CD4-positive, CD25-positive, alpha-beta regulatory T cell (primary cell): ENCODE results near the gene SLC12A4. TPM values are rescaled to one million over a fixed set of nuclear protein-coding genes. Genes with fewer than 3 reads are reported as not detected.

Experiments
- ATAC-seq, 2 donors: fragments of 150-1000 bp; cut with Tn5 transposase; one replicate each; pipeline ENCODE4 v1.10.0; 2021; ENCODE audit warnings: low read depth in 2 of 2, moderate number of reproducible peaks in 2 of 2, moderate library complexity in 1 of 2
- DNase-seq, 3 donors: peaks; one replicate each; pipeline versions ENCODE4 v3.0.0 to v3.0.0-alpha.2; 2012 to 2022; ENCODE audit warnings: mixed read lengths in 1 of 3
- H3K27ac ChIP-seq: one replicate; pipeline ENCODE4 v1.7.0; 2013; ENCODE audit warnings: mild to moderate bottlenecking, low read length; ENCODE audit not compliant: insufficient read depth, poor library complexity, severe bottlenecking
- H3K27me3 ChIP-seq: one replicate; pipeline ENCODE4 v1.7.0; 2013; ENCODE audit warnings: low read length; ENCODE audit not compliant: control insufficient read depth, insufficient read depth
- H3K36me3 ChIP-seq: one replicate; pipeline ENCODE4 v1.7.0; 2013; ENCODE audit warnings: mild to moderate bottlenecking, low read length, moderate library complexity; ENCODE audit not compliant: control insufficient read depth, insufficient read depth
- H3K4me1 ChIP-seq: 2 replicates; pipeline ENCODE4 v1.7.0; 2013; ENCODE audit warnings: mild to moderate bottlenecking, low read length; ENCODE audit not compliant: insufficient read depth, control insufficient read depth, poor library complexity, severe bottlenecking
- H3K4me3 ChIP-seq: one replicate; pipeline ENCODE4 v1.7.0; 2013; ENCODE audit warnings: low read depth, mild to moderate bottlenecking, low read length, moderate library complexity
- H3K9me3 ChIP-seq, 2 experiments: 1 replicate in 1 of 2; 2 replicates in 1 of 2; pipeline ENCODE4 v1.7.0; 2013; ENCODE audit warnings: low read length in 2 of 2, mild to moderate bottlenecking in 1 of 2, moderate library complexity in 1 of 2; ENCODE audit not compliant: control insufficient read depth in 2 of 2
- H3K27ac Mint-ChIP-seq, 3 donors: one replicate each; pipeline ENCODE4 v1.8.0; 2020 to 2022; ENCODE audit warnings: mild to moderate bottlenecking in 3 of 3, mixed read lengths in 3 of 3, moderate library complexity in 2 of 3
- H3K27me3 Mint-ChIP-seq: one replicate; pipeline ENCODE4 v1.8.0; 2022; ENCODE audit warnings: mild to moderate bottlenecking, mixed read lengths
- H3K36me3 Mint-ChIP-seq: one replicate; pipeline ENCODE4 v1.8.0; 2020; ENCODE audit warnings: mixed read lengths
- H3K4me1 Mint-ChIP-seq, 4 donors: one replicate each; pipeline ENCODE4 v1.8.0; 2020 to 2022; ENCODE audit warnings: mixed read lengths in 4 of 4, mild to moderate bottlenecking in 1 of 4
- H3K4me3 Mint-ChIP-seq, 4 donors: one replicate each; pipeline ENCODE4 v1.8.0; 2020 to 2022; ENCODE audit warnings: mild to moderate bottlenecking in 4 of 4, mixed read lengths in 4 of 4, moderate library complexity in 3 of 4
- H3K9me3 Mint-ChIP-seq, 7 donors: one replicate each; pipeline ENCODE4 v1.8.0; 2020 to 2022; ENCODE audit warnings: mixed read lengths in 7 of 7, mild to moderate bottlenecking in 3 of 7, moderate library complexity in 2 of 7
- polyA plus RNA-seq, 4 donors: library from polyadenylated mRNA; unstranded; fragments of 300-500 nt; fragmentation: Illumina TruSeq; gene quantifications; one replicate each; pipeline ENCODE4 v1.2.3, GENCODE V29; 2021
- total RNA-seq: library from RNA; stranded (reverse); gene quantifications from one replicate; pipeline ENCODE4 v1.2.3, GENCODE V29; 2022

SLC12A4 gene
- total and polyA plus RNA-seq, 5 donors from 2014 or later, result 5.0 to 30.4 (median 6.4) TPM

- no peak overlapping the region for H3K27ac Mint-ChIP-seq
- peak overlapping the region in 1 of 4 donors; percentile 9 for H3K4me3 Mint-ChIP-seq
- no peaks in the 10 kb centered on the region for H3K9me3 Mint-ChIP-seq
- no peaks in the 10 kb centered on the region for H3K36me3 ChIP-seq
- H3K4me1 ChIP-seq, result peaks cover 18% of the 10 kb centered on the region
- no peak for ATAC-seq
- no peaks in the 10 kb centered on the region for H3K9me3 ChIP-seq
- peaks cover 4% of the 10 kb centered on the region for H3K36me3 Mint-ChIP-seq
- H3K4me1 Mint-ChIP-seq, result peaks cover 14 to 68% (median 41%) of the 10 kb centered on the region in 4 donors
- H3K4me3 ChIP-seq, result no peak overlapping the region
- H3K27me3 ChIP-seq, result no peaks in the 10 kb centered on the region
- no peak overlapping the region for H3K27ac ChIP-seq
- H3K27me3 Mint-ChIP-seq, result no peaks in the 10 kb centered on the region
- no peak for DNase-seq
These were observed 71.2 kb downstream of the SLC12A4 start for GRCh38 chr16:67897231-67897630.

DNA sequence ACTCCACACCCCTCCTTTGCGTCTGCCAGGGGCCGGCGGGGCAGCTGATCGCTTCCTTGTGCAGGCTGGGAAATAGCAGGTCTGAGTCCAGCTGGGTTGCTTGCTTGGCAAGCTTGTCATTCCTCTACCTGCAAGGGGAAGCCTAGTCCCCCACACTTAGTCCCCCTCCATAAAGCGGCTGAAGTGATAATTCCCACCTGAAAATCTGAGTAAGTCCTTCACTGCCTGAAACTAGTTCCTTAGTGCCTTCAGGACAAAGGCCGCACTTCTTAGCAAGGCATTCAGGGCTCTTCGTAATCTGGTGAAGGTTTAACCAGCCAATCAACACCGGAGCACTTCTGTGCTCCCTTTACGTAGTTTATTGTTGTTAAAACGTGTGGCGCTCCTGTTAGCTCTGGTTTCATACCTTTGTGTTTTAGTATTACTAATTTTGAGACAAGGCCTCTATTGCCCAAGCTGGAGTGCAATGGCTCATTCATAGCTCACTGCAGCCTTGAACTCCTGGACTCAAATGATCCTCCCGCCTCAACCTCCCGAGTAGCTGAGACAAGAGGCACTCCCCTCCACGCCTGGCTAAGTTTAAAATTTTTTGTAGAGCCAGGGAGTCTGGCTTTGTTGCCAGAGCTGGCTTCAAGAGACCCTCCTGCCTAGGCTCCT lies 74.6 kb downstream of the SLC12A4 start:
- ATAC-seq, result no peak
- H3K4me3 ChIP-seq, result peak overlapping the region; percentile 87
- DNase-seq, result peak in 1 of 3 donors; percentile 45
- H3K27ac ChIP-seq, result peak overlapping the region; percentile 86
- Mint-ChIP-seq H3K27me3 (no peaks in the 10 kb centered on the region), H3K4me3 (peak overlapping the region; percentile 95 to 99 (median 98)), H3K36me3 (no peaks in the 10 kb centered on the region), H3K9me3 (no peaks in the 10 kb centered on the region), H3K4me1 (peaks cover 14 to 55% (median 32%) of the 10 kb centered on the region in 4 donors), H3K27ac (peak overlapping the region; percentile 80 to 97 (median 97))
- no peaks in the 10 kb centered on the region for H3K9me3 ChIP-seq
- H3K27me3 ChIP-seq, result no peaks in the 10 kb centered on the region
- H3K4me1 ChIP-seq, result peaks cover 18% of the 10 kb centered on the region
- no peaks in the 10 kb centered on the region for H3K36me3 ChIP-seq

Other genes starting within 250 kb of the SLC12A4 start
- gene GFOD2, start 249.3 kb downstream of the SLC12A4 start, total RNA-seq, result 11.2 TPM
- 10 to 100 TPM in 3 of 4 donors, 1 to 10 TPM in 1; 9.0 to 12.1 (median 11.6) TPM for gene GFOD2, start 249.3 kb downstream of the SLC12A4 start, polyA plus RNA-seq
- gene RANBP10, start 162.1 kb downstream of the SLC12A4 start, total RNA-seq, result 29.4 TPM
- 10 to 100 TPM in 1 of 4 donors, 1 to 10 TPM in 3; 7.3 to 10.0 (median 8.0) TPM for gene RANBP10, start 162.1 kb downstream of the SLC12A4 start, polyA plus RNA-seq
- gene TSNAXIP1, start 161.7 kb downstream of the SLC12A4 start, total RNA-seq, result 0.39 TPM
- not detected for gene TSNAXIP1, start 161.7 kb downstream of the SLC12A4 start, polyA plus RNA-seq
- 32.2 TPM for gene THAP11, start 126.3 kb downstream of the SLC12A4 start, total RNA-seq
- 100 to 1,000 TPM; 132 to 166 (median 141) TPM for gene THAP11, start 126.3 kb downstream of the SLC12A4 start, polyA plus RNA-seq
- gene NUTF2, start 121.7 kb downstream of the SLC12A4 start, total RNA-seq, result 48.5 TPM
- gene NUTF2, start 121.7 kb downstream of the SLC12A4 start, polyA plus RNA-seq, result 100 to 1,000 TPM; 115 to 158 (median 131) TPM
- gene CENPT, start 120.9 kb downstream of the SLC12A4 start, total RNA-seq, result 79.9 TPM
- 10 to 100 TPM; 13.5 to 17.1 (median 14.6) TPM for gene CENPT, start 120.9 kb downstream of the SLC12A4 start, polyA plus RNA-seq
- gene EDC4, start 95.6 kb downstream of the SLC12A4 start, total RNA-seq, result 103 TPM
- gene EDC4, start 95.6 kb downstream of the SLC12A4 start, polyA plus RNA-seq, result 10 to 100 TPM; 24.7 to 42.3 (median 33.8) TPM
- gene NRN1L, start 83.8 kb downstream of the SLC12A4 start, total RNA-seq, result 2.7 TPM
- gene NRN1L, start 83.8 kb downstream of the SLC12A4 start, polyA plus RNA-seq, result under 1 TPM in 2 of 4 donors, not detected in 2; 0.37 to 0.65 TPM
- 14.3 TPM for gene PSKH1, start 75.4 kb downstream of the SLC12A4 start, total RNA-seq
- 10 to 100 TPM; 16.1 to 25.3 (median 23.3) TPM for gene PSKH1, start 75.4 kb downstream of the SLC12A4 start, polyA plus RNA-seq
- gene CTRL, start 36.8 kb downstream of the SLC12A4 start, total RNA-seq, result 8.0 TPM
- gene CTRL, start 36.8 kb downstream of the SLC12A4 start, polyA plus RNA-seq, result 1 to 10 TPM in 2 of 4 donors, under 1 TPM in 2; 0.21 to 2.9 (median 1.1) TPM
- 136 TPM for gene PSMB10, start 31.8 kb downstream of the SLC12A4 start, total RNA-seq
- 100 to 1,000 TPM; 478 to 673 (median 596) TPM for gene PSMB10, start 31.8 kb downstream of the SLC12A4 start, polyA plus RNA-seq
- 11.0 TPM for gene LCAT, start 24.5 kb downstream of the SLC12A4 start, total RNA-seq
- gene LCAT, start 24.5 kb downstream of the SLC12A4 start, polyA plus RNA-seq, result under 1 TPM; 0.25 to 0.77 (median 0.59) TPM
- gene DPEP3, start 11.9 kb upstream of the SLC12A4 start, total RNA-seq, result 0.44 TPM
- gene DPEP3, start 11.9 kb upstream of the SLC12A4 start, polyA plus RNA-seq, result under 1 TPM in 1 of 4 donors, not detected in 3; 0.19 TPM
- 52.4 TPM for gene DPEP2, start 30.8 kb upstream of the SLC12A4 start, total RNA-seq
- gene DPEP2, start 30.8 kb upstream of the SLC12A4 start, polyA plus RNA-seq, result 10 to 100 TPM; 52.2 to 70.0 (median 63.4) TPM
- not detected for gene DPEP2NB, start 47.3 kb upstream of the SLC12A4 start, total RNA-seq
- not detected for gene DPEP2NB, start 47.3 kb upstream of the SLC12A4 start, polyA plus RNA-seq
- gene DDX28, start 54.6 kb upstream of the SLC12A4 start, total RNA-seq, result 14.9 TPM
- 10 to 100 TPM; 48.0 to 68.2 (median 63.9) TPM for gene DDX28, start 54.6 kb upstream of the SLC12A4 start, polyA plus RNA-seq
- 15.2 TPM for gene DUS2, start 54.6 kb upstream of the SLC12A4 start, total RNA-seq
- gene DUS2, start 54.6 kb upstream of the SLC12A4 start, polyA plus RNA-seq, result 10 to 100 TPM in 2 of 4 donors, 1 to 10 TPM in 2; 7.7 to 11.5 (median 10.3) TPM
- 115 TPM for gene NFATC3, start 116.7 kb upstream of the SLC12A4 start, total RNA-seq
- 10 to 100 TPM; 52.0 to 67.5 (median 56.6) TPM for gene NFATC3, start 116.7 kb upstream of the SLC12A4 start, polyA plus RNA-seq